GM23338 (cell line): ENCODE measurements around the gene TAS2R40. TPM values are rescaled to one million over a fixed set of nuclear protein-coding genes. Genes with fewer than 3 reads are reported as not detected.
"Not testable (repeated sequence)": the region's sequence is repeated elsewhere in the genome, so short reads cannot be mapped to it uniquely, and the experiment has no call there.

Source experiments
- ATAC-seq: fragments of 200-7000 bp; cut with Tn5 transposase; 3 replicates; pipeline ENCODE4 v1.9.1; 2020
- DNase-seq: peaks from one replicate; pipeline ENCODE4 v3.0.0-alpha.2; 2015; ENCODE audit warnings: low spot score
- H2AFZ ChIP-seq: fragments of 200-600 bp; sonication (generic); 2 replicates; pipeline ENCODE4 v1.8.0; 2016; ENCODE audit warnings: antibody characterized with exemption, mild to moderate bottlenecking, moderate library complexity
- H3F3A ChIP-seq: fragments of 200-600 bp; sonication (generic); replicated peaks from 2 replicates; pipeline ENCODE4 v1.8.0; 2017; ENCODE audit warnings: antibody characterized with exemption, mixed run types, low read depth
- H3K27ac ChIP-seq: fragments of 200-600 bp; sonication (generic); 2 replicates; pipeline ENCODE4 v1.6.1; 2016; ENCODE audit warnings: low read depth
- H3K27me3 ChIP-seq: fragments of 200-600 bp; sonication (generic); 2 replicates; pipeline ENCODE4 v1.8.0; 2016; ENCODE audit warnings: mild to moderate bottlenecking, mixed run types, moderate library complexity; ENCODE audit not compliant: insufficient read depth
- H3K36me3 ChIP-seq: fragments of 200-600 bp; sonication (generic); 2 replicates; pipeline ENCODE4 v1.8.0; 2016; ENCODE audit warnings: mild to moderate bottlenecking; ENCODE audit not compliant: insufficient read depth
- H3K4me1 ChIP-seq: fragments of 200-600 bp; sonication (generic); 2 replicates; pipeline ENCODE4 v1.8.0; 2016; ENCODE audit warnings: mild to moderate bottlenecking, moderate library complexity; ENCODE audit not compliant: insufficient read depth
- H3K4me2 ChIP-seq: fragments of 200-600 bp; sonication (generic); 2 replicates; pipeline ENCODE4 v1.7.1; 2017; ENCODE audit warnings: mixed run types
- H3K4me3 ChIP-seq: fragments of 200-600 bp; sonication (generic); 2 replicates; pipeline ENCODE4 v1.6.1; 2016; ENCODE audit warnings: mixed run types
- H3K79me2 ChIP-seq: fragments of 200-600 bp; sonication (generic); replicated peaks from 2 replicates; pipeline ENCODE4 v1.8.0; 2017; ENCODE audit warnings: mild to moderate bottlenecking; ENCODE audit not compliant: insufficient read depth
- H3K9me2 ChIP-seq: fragments of 200-600 bp; sonication (generic); 2 replicates; pipeline ENCODE4 v1.8.0; 2017; ENCODE audit not compliant: insufficient read depth
- H4K20me1 ChIP-seq: fragments of 200-600 bp; sonication (generic); replicated peaks from 2 replicates; pipeline ENCODE4 v1.8.0; 2017; ENCODE audit warnings: mild to moderate bottlenecking; ENCODE audit not compliant: insufficient read depth
- H3K27ac Mint-ChIP-seq: 2 replicates; pipeline ENCODE4 v1.8.0; 2020; ENCODE audit warnings: inconsistent platforms, mild to moderate bottlenecking, moderate library complexity, mixed read lengths
- H3K27me3 Mint-ChIP-seq: 3 replicates; pipeline ENCODE4 v1.8.0; 2022; ENCODE audit warnings: low read depth, mild to moderate bottlenecking, moderate library complexity, mixed read lengths, inconsistent platforms; ENCODE audit not compliant: insufficient read depth, poor library complexity
- H3K36me3 Mint-ChIP-seq: 3 replicates; pipeline ENCODE4 v1.8.0; 2021; ENCODE audit warnings: low read depth, mild to moderate bottlenecking, inconsistent platforms, moderate library complexity, mixed read lengths
- H3K4me1 Mint-ChIP-seq: 3 replicates; pipeline ENCODE4 v1.8.0; 2020; ENCODE audit warnings: mild to moderate bottlenecking, inconsistent platforms, mixed read lengths
- H3K4me3 Mint-ChIP-seq: 3 replicates; pipeline ENCODE4 v1.8.0; 2021; ENCODE audit warnings: moderate library complexity, mild to moderate bottlenecking, inconsistent platforms, mixed read lengths
- H3K9me3 Mint-ChIP-seq: 3 replicates; pipeline ENCODE4 v1.8.0; 2020; ENCODE audit warnings: moderate library complexity, mild to moderate bottlenecking, inconsistent platforms, mixed read lengths
- CREB1 ChIP-seq: fragments of 250-450 bp; sonication (Bioruptor Pico); IDR thresholded peaks from 2 replicates; pipeline ENCODE4 v1.5.0; 2020; ENCODE audit warnings: low read depth, mild to moderate bottlenecking, moderate library complexity
- CTCF ChIP-seq, 2 experiments: fragments of 200-600 bp in 1 of 2; sonication (generic) in 1 of 2; conservative IDR thresholded peaks; 2 replicates each; pipeline versions ENCODE4 v1.5.1 to v1.6.1; 2016 to 2017; ENCODE audit warnings: antibody characterized with exemption in 2 of 2, low read depth in 2 of 2, mild to moderate bottlenecking in 2 of 2, moderate library complexity in 1 of 2
- ETS1 ChIP-seq: IDR thresholded peaks from 2 replicates; pipeline ENCODE4 v1.6.1; 2016; ENCODE audit warnings: antibody characterized with exemption
- EZH2 ChIP-seq: fragments of 200-600 bp; sonication (generic); IDR thresholded peaks from one replicate; pipeline ENCODE4 v1.8.0; 2017; ENCODE audit warnings: antibody characterized with exemption, mild to moderate bottlenecking, low read depth; ENCODE audit not compliant: unreplicated experiment
- REST ChIP-seq: IDR thresholded peaks from one replicate; pipeline ENCODE4 v1.6.1; 2018; ENCODE audit warnings: antibody characterized with exemption; ENCODE audit not compliant: unreplicated experiment
- polyA plus RNA-seq: library from polyadenylated mRNA; unstranded; fragments of >200 nt; fragmentation: Nextera tagmentation; extraction: Ambion mirVana; gene quantifications from 2 replicates; pipeline ENCODE4 v1.2.1, GENCODE V29; 2016
- total RNA-seq: library from RNA; depleted of rRNA; stranded (reverse); fragments of >200 nt; shearing (Covaris generic); gene quantifications from 2 replicates; pipeline ENCODE4 v1.2.3, GENCODE V29; 2014

Gene TAS2R40
- total and polyA plus RNA-seq, 2 experiments from 2014 or later, result not detected

GRCh38 chr7:143263266-143264195 is 41.7 kb downstream of the TAS2R40 start, which contains the start of gene GSTK1 (continued):
- TF ChIP-seq REST (no peak), CTCF (conservative IDR thresholded peaks at IDR 0.05; ENCODE audit: low read depth in 2 of 2) (no peak), ETS1 (peak; percentile 43; the same call in 1 of the 2 replicates), CREB1 (CRISPR knock-in tag) (no peak), EZH2 (no peak)

- not testable (repeated sequence) for H3K27me3 ChIP-seq, H3K27me3 Mint-ChIP-seq, H3K27ac Mint-ChIP-seq, H3K4me1 ChIP-seq, DNase-seq, H3K27ac ChIP-seq, H3K36me3 ChIP-seq, H3K9me2 ChIP-seq, H3K9me3 Mint-ChIP-seq, H3K4me1 Mint-ChIP-seq, H3K79me2 ChIP-seq, H4K20me1 ChIP-seq, H3K36me3 Mint-ChIP-seq, ATAC-seq, H3F3A ChIP-seq
- peak overlapping the region; percentile 89 for H3K4me3 ChIP-seq
- H3K4me2 ChIP-seq, result peak overlapping the region; percentile 97
- peak overlapping the region; percentile 90 for H3K4me3 Mint-ChIP-seq
- peak overlapping the region; percentile 90 for H2AFZ ChIP-seq
These were observed 42.3 kb downstream of the TAS2R40 start for GRCh38 chr7:143264196-143264568.
